Measurements from ENCODE around the gene OSCP1.
A peak's percentile ranks its signal among the peaks of the same experiment; 100 is the strongest.

The OSCP1 gene

GRCh38 chr1:36442337-36442736 is 7.9 kb downstream of the OSCP1 start:
- no peak for DNase-seq

GRCh38 chr1:36440646-36441045 is 9.6 kb downstream of the OSCP1 start:
- DNase-seq = no peak

GRCh38 chr1:36440044-36440443 is 10.2 kb downstream of the OSCP1 start:
- no peak for DNase-seq

GRCh38 chr1:36438715-36439114 is 11.5 kb downstream of the OSCP1 start:
- DNase-seq = no peak

GRCh38 chr1:36436821-36437220 is 13.4 kb downstream of the OSCP1 start:
- DNase-seq = no peak

- DNase-seq = no peak
Measured at GRCh38 chr1:36433102-36433501, 17.1 kb downstream of the OSCP1 start.

- no peak for DNase-seq
Measured at GRCh38 chr1:36432616-36433015, 17.6 kb downstream of the OSCP1 start.

GRCh38 chr1:36425791-36426190 is 24.5 kb downstream of the OSCP1 start:
- DNase-seq = no peak

GRCh38 chr1:36421649-36422048 is 28.6 kb downstream of the OSCP1 start:
- DNase-seq = no peak

GRCh38 chr1:36420836-36421317 is 29.4 kb downstream of the OSCP1 start:
- peak; percentile 65 for DNase-seq

GRCh38 chr1:36420409-36420808 is 29.8 kb downstream of the OSCP1 start:
- no peak for DNase-seq

- no peak for DNase-seq
Measured at GRCh38 chr1:36419569-36419968, 30.7 kb downstream of the OSCP1 start.

- no peak for DNase-seq
Measured at GRCh38 chr1:36419140-36419539, 31.1 kb downstream of the OSCP1 start.

GRCh38 chr1:36417931-36418330 is 32.3 kb downstream of the OSCP1 start:
- no peak for DNase-seq

- no peak for DNase-seq
Measured at GRCh38 chr1:36415661-36416326, 34.5 kb downstream of the OSCP1 start.

- DNase-seq = no peak
Measured at GRCh38 chr1:36414384-36414783, 35.9 kb downstream of the OSCP1 start.

- DNase-seq = peak; percentile 31
Measured at GRCh38 chr1:36411674-36412648, 38.3 kb downstream of the OSCP1 start.

GRCh38 chr1:36408479-36408878 is 41.8 kb downstream of the OSCP1 start:
- no peak for DNase-seq

GRCh38 chr1:36406440-36406839 is 43.8 kb downstream of the OSCP1 start:
- no peak for DNase-seq

GRCh38 chr1:36402504-36402890 is 47.8 kb downstream of the OSCP1 start:
- DNase-seq = no peak

- no peak for DNase-seq
Measured at GRCh38 chr1:36401602-36402503, 48.4 kb downstream of the OSCP1 start.

GRCh38 chr1:36400825-36401601 is 49.2 kb downstream of the OSCP1 start:
- no peak for DNase-seq
